ACHN (cell line): ENCODE results near the gene TMEM212.

Source experiments
- DNase-seq: peaks from one replicate; pipeline ENCODE4 v3.0.0-alpha.2; 2015
- in situ Hi-C: cut with HindIII; loops from 2 replicates; pipeline ENCODE4 v1.10.0; 2017; ENCODE audit warnings: low sequenced_read_pairs, low pct_ligation_motif_present, low pct_unique_long_range_greater_than_20kb

TMEM212 gene

DNA sequence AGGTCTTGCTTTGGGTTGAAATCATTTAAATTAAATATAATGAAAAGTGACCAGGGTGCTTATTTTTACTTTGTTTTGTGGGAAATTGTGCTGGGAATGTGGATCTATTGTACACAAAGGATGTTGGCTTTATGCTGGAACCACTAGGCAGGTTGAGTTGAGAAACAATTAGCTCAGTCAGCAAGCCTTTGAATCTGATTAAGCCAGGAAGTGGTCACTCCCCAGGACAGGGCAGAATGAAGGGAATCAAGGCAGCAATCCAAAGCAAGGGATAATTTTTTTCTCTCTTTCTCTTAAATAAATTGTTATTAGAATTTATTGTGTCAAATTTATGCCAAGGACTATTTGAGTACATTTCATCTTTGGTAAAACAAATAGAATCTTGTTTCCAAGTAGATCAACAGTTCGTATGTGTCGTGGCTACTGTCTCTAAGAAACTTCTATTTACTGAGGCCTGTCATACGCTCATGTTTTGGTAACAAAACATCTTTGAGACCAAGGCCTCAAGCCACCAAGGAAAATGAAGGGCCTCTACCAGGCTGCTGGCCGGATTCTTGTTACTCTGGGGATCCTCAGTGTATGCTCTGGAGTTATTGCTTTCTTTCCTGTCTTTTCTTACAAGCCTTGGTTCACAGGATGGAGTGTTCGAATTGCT lies at the start of gene TMEM212:
TMEM212 (plus strand) TSS at position 486 of the 655 bp plus-strand sequence; CDS start at position 521, 35 bp downstream.
- no peak for DNase-seq
- in situ Hi-C loops: no loop called here

- in situ Hi-C loops: no loop called here
- no peak for DNase-seq
Observed at GRCh38 chr3:171796625-171797264, 46.4 kb upstream of the TMEM212 start.

GRCh38 chr3:171797265-171797679 lies 45.9 kb upstream of the TMEM212 start:
- in situ Hi-C loops: no loop called here
- DNase-seq: no peak

GRCh38 chr3:171797873-171798272 lies 45.3 kb upstream of the TMEM212 start:
- in situ Hi-C loops: no loop called here

DNA sequence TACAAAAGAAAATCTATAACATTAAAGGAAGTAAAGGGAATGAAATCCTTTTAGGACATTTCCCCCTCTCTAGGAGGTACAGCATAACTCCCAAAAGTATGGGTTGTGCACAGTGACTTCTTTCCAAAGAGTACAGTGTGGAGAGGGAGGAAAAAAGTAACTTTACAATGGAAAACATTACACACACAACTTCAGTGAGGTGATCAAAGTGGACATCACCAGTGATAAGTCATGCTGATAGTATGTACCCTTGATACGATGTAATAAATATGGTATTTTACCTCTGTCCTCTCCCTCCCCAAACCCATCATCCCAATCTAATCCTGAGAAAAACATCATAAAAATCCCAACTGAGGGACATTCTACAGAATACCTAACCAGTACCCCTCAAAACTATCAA lies 43.6 kb upstream of the TMEM212 start:
- in situ Hi-C loops: no loop called here
- DNase-seq: no peak

More at GRCh38 chr3:171797873-171798272, 45.3 kb upstream of the TMEM212 start:
- DNase-seq: no peak

DNA sequence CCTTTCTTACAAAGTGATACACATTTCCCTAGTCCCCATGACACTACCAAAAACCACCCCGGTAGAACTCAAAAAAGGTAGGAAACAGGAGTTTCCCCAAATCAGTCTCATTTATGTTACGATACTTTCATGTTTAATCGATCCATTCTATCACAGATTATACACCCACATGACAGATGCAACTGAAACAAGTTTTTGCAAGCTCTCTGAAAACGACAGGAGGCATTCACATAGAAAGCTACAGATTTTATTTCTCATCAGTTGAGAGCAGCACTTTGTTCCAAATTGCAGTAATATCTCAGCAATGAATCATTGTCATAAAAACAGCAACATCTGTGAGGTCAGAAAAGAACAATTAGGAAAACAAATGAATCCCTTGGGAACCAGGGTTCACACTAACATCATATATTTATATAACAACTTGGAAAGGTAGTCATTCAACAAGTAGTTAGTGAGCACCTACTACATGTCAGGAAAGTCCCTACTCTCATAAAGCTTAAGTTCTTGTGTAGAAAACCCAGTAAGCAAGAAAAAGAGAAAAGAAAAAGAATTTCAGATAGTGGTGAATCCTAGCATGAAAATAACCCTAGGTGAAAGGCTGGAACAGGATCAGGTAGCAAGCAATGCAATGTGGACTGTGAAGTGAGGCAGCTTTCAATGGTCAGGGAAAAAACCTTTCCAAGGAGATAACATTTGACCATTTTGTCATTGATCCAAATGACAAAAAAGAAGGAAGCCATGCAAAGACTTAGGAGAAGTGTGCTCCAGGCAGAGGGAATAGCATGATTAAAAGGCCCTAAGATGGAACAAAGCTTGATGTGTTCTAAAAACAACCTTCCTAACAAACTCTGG lies 41.2 kb upstream of the TMEM212 start:
- DNase-seq: peak; percentile 24
- in situ Hi-C loops: no loop called here

DNA sequence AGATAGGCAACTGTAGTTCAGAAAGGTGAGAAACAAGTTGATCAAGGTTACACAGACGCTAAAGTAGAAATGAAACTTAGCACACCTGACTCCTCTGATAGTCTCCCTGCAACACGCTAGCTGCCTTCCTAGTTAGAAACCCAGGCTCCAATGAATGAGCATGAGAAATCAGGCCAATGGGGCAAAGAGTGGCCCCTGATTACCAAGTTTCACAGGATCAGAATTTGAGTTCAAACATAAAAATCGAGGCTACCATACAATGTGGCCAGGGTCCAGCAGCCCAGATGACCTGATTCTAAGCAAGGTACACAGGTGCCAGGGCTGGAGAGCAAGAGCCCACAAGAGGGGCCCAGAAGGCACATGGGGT lies 40.6 kb upstream of the TMEM212 start:
- in situ Hi-C loops: no loop called here
- DNase-seq: no peak

GRCh38 chr3:171803044-171803443 lies 40.1 kb upstream of the TMEM212 start:
- in situ Hi-C loops: no loop called here
- DNase-seq: no peak

DNA sequence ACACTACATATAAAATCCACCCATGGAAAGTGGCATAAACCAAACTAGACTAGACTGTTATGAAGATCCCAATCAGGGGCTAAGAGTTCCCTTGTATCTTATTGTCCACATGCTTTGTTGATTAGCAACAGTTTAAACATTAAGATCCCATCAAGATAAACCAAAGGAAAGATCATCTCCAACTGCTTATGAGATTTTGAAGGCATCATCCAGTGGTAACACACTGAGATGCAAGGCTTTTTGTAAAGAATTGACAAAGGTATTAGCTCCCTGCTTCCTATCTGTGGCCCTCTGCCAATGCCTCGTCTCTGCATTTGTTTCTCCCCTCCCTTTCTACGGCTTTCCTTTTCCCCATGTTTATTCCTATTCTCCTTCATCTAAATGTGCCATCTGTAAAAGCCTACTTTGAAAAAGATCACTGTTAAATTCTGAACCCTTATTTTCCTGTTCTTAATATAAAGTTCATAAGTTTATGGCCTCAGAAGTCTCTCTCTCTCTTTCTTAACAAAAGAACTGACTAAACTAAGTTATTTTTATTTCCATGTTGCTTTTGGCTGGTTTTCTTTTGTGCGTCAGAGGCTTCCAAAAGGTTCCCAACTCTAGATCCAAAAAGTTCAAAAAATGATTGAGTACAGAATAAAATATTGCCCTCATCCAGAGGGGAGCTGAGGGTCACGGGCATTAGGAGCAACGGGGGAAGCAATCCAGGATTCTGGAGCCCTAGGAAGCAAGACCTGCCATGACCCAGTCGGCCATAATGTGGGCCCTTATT lies 38.3 kb upstream of the TMEM212 start:
- DNase-seq: no peak
- in situ Hi-C loops: no loop called here

DNA sequence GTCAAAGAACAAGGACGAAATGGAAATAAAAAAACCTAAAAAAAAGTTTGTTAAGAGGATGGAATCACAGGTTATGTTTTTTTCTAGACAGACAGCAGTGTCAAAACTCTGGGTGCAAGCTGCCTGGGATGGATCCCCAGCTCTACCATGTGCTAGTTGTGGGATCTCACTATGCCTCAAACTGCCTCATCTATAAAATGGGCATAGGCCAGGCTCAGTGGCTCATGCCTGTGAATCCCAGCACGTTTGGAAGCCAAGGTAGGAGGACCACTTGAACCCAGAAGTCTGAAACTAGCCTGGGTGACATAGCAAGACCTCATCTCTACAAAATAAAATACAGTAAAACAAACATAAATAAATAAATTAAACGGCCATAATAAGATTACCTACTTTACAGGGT lies 37.5 kb upstream of the TMEM212 start:
- DNase-seq: no peak
- in situ Hi-C loops: no loop called here

DNA sequence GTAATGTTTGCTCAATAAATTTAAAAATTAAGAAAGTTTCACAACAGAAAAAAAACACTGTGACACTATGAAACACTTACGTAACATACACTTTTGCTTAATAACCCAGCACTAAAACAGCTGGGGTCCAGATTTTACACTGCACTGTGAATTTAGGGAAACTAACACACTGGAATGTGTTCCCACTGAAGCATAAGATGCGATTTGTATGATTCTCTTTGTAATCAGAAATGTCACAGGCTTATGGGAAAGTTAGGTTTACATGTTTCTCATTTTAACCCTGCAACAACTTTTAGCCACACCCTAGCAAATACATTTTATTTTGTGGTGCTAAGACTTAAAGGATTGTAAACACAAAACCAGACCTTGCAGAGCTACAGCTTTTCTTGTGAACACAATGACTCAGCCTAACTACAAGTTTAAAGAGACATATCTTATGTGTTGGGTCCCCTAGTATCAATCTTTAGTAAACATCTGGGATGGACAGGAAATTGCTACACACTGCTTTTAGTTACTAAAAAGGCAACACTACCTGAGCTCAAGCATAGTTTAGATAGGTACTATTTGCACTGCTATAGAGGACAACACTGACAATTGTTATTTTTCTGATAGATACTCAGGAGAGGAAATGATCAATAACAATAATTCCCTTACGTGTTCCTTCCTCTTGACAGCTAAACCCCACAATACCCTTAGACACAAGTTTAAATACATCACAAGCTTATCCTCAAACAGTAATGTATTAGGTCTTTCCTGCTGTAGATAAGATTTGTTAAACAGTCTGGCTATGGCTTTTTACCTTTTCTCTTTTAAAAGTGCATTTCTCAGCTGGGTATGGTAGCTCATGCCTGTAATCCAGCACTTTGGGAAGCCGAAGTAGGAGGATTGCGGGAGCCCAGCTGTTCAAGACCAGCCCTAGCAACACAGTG lies 36.7 kb upstream of the TMEM212 start:
- no peak for DNase-seq
- in situ Hi-C loops: no loop called here

DNA sequence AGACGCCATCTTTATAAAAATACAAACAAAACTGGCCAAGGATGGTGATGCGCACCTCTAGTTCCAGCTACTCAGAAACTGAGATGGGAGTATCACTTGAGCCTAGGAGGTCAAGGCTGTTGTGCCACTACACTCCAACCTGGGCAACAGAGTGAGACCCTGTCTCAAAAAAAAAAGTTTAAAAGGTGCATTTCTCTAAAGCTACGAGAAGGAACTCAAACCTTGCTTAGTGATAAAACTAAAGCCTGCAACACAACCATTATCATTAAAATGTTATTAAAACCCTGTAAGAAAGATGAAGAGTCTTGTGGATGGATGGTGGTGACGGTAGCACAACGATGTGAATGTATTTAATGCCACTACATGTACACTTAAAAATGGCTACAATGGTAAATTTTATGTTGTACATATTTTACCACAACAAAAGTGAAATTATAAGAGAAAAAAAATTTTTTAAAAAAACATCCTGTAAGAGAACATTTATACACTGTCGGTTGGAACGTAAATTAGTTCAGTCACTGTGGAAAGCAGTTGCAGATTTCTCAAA lies 35.9 kb upstream of the TMEM212 start:
- in situ Hi-C loops: no loop called here

DNA sequence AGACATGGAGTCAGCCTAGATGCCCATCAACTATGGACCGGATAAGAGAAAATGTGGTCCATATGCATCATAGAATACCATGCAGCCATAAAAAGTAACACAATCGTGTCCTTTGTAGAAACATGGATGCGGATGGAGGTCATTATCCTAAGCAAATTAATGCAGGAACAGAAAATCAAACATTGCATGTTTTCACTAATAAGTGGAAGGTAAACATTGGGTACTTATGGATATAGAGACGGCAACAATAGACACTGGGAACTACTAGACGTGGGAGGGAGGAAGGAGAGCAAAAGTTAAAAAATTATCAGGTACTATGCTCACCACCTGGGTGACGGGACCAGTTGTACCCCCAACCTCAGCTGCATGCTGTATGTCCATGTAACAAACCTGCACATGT lies 35.3 kb upstream of the TMEM212 start:
- DNase-seq: no peak
- in situ Hi-C loops: no loop called here

More for the DNA sequence above, 35.9 kb upstream of the TMEM212 start:
- no peak for DNase-seq

DNA sequence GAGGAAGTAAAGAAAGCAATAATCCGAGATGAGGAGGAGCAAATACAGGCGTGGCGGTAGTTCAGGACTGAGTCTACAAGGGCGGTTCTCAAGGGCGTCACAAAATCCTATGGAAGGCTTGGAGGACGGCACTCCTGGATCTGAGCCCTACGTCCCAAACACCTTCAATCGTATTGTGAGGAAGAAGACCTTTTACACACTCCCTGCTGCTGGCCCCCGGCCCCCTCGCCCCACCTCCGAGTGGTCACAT lies 33.6 kb upstream of the TMEM212 start:
- DNase-seq: peak; percentile 69
- in situ Hi-C loops: no loop called here

- in situ Hi-C loops: no loop called here
- peak; percentile 91 for DNase-seq
Observed at GRCh38 chr3:171809861-171810628, 33.1 kb upstream of the TMEM212 start, which contains the start of gene PLD1. Gene PLD1, minus strand, starts transcription at chr3:171810483. Its CDS starts 72,432 bp downstream, at chr3:171738051.

- in situ Hi-C loops: no loop called here
- DNase-seq: no peak
Observed at GRCh38 chr3:171810629-171811294, 32.4 kb upstream of the TMEM212 start.
